ENCODE measurements around the gene COL18A1.

The COL18A1 gene

GRCh38 chr21:45430521-45431501, 25.8 kb downstream of the COL18A1 start:
- no peak for TF ChIP-seq CTCF (IDR thresholded peaks at IDR 0.05; ENCODE audit: low read depth, low read length)
- in situ Hi-C loops (cut with HindIII; ENCODE audit: low sequenced_read_pairs): no loop called here
- no peak overlapping the region for H3K4me3 ChIP-seq (ENCODE audit: low read depth, low read length)
- DNase-seq (ENCODE audit: low read depth, low spot score): peak; percentile 45

DNA sequence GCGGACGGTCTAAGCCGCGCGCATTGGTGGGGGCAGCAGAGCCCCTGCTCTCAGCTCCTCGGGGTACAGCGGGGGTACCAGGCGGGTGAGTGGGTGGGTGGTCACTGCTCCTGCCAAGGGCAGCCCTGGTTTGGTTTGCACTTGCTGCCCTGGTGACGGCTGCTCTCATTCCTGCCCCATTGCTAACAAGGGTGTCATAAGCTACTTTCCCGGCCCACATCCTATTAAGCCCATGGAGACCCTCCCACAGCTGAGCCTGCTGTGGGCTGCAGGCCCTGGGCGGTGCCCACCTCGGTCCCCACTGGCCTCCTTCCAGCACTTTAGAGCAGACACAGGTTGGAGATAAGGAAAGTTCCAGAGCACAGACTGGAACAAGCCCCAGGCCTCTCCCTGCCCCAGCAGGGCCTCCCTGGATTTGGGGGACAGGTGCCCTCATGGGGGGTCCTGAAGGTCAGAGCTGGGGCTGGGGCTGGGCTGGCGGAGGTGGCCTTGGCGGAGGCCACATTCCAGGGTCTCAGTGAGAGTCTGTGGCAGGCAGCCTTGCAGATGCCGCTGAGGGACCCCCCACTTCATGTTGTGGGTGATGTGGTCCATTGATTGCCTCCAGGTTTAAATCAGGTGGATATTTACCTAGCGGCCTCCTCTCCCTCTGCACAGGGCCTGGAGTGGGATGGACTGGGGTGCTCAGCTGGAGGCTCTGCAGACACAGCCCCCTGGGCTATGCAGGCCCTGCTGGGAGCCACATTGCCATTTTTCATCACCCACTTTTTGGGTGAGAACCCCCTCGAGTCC, 27.0 kb downstream of the COL18A1 start:
- in situ Hi-C loops (cut with HindIII; ENCODE audit: low sequenced_read_pairs): no loop called here
- TF ChIP-seq CTCF (IDR thresholded peaks at IDR 0.05; ENCODE audit: low read depth, low read length): no peak
- DNase-seq (ENCODE audit: low read depth, low spot score): no peak
- H3K4me3 ChIP-seq (ENCODE audit: low read depth, low read length): no peak overlapping the region

- in situ Hi-C loops (cut with HindIII; ENCODE audit: low sequenced_read_pairs): no loop called here
- peak; percentile 87 for DNase-seq (ENCODE audit: low read depth, low spot score)
- H3K4me3 ChIP-seq (ENCODE audit: low read depth, low read length): no peak overlapping the region
- TF ChIP-seq CTCF (IDR thresholded peaks at IDR 0.05; ENCODE audit: low read depth, low read length): no peak
Measured at GRCh38 chr21:45432575-45433255, 27.8 kb downstream of the COL18A1 start.

GRCh38 chr21:45433301-45433700, 28.3 kb downstream of the COL18A1 start:
- in situ Hi-C loops (cut with HindIII; ENCODE audit: low sequenced_read_pairs): no loop called here
- DNase-seq (ENCODE audit: low read depth, low spot score): no peak
- no peak overlapping the region for H3K4me3 ChIP-seq (ENCODE audit: low read depth, low read length)
- no peak for TF ChIP-seq CTCF (IDR thresholded peaks at IDR 0.05; ENCODE audit: low read depth, low read length)

- in situ Hi-C loops (cut with HindIII; ENCODE audit: low sequenced_read_pairs): no loop called here
- TF ChIP-seq CTCF (IDR thresholded peaks at IDR 0.05; ENCODE audit: low read depth, low read length): no peak
- no peak overlapping the region for H3K4me3 ChIP-seq (ENCODE audit: low read depth, low read length)
- DNase-seq (ENCODE audit: low read depth, low spot score): no peak
Measured at GRCh38 chr21:45433911-45434644, 29.1 kb downstream of the COL18A1 start.
